ENCODE measurements around the gene MYL5.

DNA sequence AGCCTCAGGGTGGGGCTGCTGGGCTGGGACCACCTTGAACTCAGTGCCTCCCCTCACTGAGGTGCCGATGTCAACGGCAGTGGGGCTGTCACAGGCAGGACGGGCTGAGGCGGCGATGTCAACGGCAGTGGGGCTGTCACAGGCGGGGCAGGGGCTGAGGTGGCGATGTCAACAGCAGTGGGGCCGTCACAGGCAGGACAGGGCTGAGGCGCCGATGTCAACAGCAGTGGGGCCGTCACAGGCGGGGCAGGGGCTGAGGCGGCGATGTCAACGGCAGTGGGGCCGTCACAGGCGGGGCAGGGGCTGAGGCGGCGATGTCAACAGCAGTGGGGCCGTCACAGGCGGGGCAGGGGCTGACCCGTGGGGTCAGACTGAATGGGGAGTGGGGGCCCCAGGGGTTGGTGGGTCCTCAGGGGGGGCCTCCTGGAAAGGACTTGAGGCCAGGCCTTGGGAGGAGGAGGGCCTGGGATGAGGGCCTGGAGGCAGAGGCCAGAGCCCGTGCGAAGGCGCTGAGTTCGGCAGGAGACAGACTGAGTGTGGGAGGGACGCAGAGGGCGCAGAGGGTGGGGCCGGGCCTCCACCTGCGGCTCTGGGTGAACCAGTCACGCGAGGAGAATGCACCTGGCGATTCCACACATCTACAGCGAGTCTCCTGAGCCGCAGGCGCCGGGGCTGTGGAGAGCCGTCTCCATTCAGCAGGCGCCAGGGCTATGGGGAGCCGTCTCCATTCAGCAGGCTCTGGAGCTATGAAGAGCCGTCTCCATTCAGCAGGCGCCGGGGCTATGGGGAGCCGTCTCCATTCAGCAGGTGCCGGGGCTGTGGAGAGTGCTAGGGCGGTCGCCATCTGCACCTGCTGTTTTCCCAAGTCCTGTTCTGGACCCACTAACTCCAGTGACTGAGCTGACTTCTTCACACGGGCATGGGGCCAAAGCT, 23.1 kb upstream of the MYL5 start:
- no peak for TF ChIP-seq POLR2A (IDR thresholded peaks at IDR 0.05)
- TF ChIP-seq, protein P1, sequence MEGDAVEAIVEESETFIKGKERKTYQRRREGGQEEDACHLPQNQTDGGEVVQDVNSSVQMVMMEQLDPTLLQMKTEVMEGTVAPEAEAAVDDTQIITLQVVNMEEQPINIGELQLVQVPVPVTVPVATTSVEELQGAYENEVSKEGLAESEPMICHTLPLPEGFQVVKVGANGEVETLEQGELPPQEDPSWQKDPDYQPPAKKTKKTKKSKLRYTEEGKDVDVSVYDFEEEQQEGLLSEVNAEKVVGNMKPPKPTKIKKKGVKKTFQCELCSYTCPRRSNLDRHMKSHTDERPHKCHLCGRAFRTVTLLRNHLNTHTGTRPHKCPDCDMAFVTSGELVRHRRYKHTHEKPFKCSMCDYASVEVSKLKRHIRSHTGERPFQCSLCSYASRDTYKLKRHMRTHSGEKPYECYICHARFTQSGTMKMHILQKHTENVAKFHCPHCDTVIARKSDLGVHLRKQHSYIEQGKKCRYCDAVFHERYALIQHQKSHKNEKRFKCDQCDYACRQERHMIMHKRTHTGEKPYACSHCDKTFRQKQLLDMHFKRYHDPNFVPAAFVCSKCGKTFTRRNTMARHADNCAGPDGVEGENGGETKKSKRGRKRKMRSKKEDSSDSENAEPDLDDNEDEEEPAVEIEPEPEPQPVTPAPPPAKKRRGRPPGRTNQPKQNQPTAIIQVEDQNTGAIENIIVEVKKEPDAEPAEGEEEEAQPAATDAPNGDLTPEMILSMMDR (IDR thresholded peaks at IDR 0.05) = no peak

All from breast epithelium (tissue), 3 donors.